Measurements from ENCODE around the gene USP20.
A peak's percentile ranks its signal among the peaks of the same experiment; 100 is the strongest.

USP20 gene

DNA sequence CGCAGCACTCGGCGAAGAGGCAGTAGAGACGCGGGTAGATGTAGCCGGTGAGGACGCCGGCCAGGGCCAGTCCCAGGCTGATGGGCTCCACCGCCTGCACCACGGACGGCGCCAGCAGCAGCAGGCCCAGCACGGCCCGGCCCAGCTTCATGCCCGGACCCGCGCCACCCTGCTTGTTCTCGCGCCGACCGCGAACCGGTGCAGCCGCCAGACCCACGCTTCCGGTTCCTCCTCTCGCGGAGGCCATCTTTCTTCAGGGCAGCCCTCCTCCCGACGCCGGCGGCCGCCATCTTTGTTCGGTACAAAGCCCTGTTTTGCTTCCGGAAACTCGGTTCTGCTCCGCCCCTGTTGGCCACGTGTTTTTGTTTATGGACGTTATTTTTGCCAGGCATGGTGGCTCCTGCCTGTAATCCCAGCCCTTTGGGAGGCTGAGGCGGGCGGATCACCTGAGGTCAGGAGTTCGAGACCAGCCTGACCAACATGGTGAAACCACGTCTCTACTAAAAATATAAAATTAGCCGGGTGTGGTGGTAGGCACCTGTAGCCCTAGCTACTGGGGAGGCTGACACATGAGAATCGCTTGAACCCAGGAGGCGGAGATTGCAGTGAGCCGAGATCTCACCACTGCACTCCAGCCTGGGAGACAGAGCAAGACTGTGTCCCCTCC lies 11.2 kb upstream of the USP20 start, which contains the start of gene TOR1A:
TSS of gene TOR1A (minus strand) at position 202 of the 667 bp plus-strand sequence. CDS start at position 151, 51 bp downstream.
- DNase-seq (ENCODE audit: low spot score): peak; percentile 100

- DNase-seq (ENCODE audit: low spot score): no peak
Measured at GRCh38 chr9:129826344-129826743, 8.9 kb upstream of the USP20 start.

DNA sequence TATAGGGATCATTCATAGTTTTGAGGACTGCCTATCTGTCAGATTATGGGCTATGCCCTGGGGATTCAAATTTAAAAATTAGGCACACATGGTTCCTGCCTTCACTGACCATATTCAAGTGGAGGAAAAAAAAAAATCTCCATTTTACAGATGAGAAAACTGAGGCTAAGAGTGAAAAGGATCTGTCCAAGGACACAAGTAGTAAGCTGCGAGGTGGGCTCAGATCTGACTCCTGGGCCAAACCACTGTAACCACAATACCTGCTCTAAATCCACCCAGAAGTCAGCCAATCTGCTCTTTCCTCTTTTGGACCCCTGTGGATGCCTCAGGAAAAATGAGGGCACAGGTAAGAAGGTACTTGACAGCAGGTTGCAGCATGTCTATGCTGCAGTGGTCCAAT lies 8.5 kb upstream of the USP20 start:
- no peak for DNase-seq (ENCODE audit: low spot score)

- no peak for DNase-seq (ENCODE audit: low spot score)
Measured at GRCh38 chr9:129828051-129828450, 7.2 kb upstream of the USP20 start.

DNA sequence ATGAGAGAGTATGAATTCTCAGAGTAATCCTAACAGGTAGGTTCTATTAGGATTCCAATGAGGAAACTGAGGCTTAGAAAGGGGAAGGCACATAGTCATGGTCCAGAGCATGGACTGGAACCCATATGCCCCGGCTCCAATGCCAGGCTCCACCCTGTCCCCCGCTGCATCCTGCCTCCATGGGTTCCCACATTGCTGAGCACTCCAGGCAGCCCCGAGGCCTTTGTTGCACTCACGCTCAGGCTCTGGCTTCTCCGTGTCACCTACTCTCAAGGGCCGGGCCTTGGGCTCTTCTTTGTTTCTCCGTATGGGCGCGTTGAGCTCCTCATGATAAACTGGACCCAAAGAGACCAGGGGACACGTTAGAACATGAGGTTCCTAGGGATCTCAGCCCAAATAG lies 6.3 kb upstream of the USP20 start:
- no peak for DNase-seq (ENCODE audit: low spot score)

- peak; percentile 47 for DNase-seq (ENCODE audit: low spot score)
Measured at GRCh38 chr9:129832982-129833381, 2.3 kb upstream of the USP20 start.

GRCh38 chr9:129834489-129835127 lies 650 bp upstream of the USP20 start:
- peak; percentile 50 for DNase-seq (ENCODE audit: low spot score)

GRCh38 chr9:129835860-129836223 lies 584 bp downstream of the USP20 start:
- DNase-seq (ENCODE audit: low spot score): peak; percentile 78

- DNase-seq (ENCODE audit: low spot score): no peak
Measured at GRCh38 chr9:129836311-129837007, 1.2 kb downstream of the USP20 start.

DNA sequence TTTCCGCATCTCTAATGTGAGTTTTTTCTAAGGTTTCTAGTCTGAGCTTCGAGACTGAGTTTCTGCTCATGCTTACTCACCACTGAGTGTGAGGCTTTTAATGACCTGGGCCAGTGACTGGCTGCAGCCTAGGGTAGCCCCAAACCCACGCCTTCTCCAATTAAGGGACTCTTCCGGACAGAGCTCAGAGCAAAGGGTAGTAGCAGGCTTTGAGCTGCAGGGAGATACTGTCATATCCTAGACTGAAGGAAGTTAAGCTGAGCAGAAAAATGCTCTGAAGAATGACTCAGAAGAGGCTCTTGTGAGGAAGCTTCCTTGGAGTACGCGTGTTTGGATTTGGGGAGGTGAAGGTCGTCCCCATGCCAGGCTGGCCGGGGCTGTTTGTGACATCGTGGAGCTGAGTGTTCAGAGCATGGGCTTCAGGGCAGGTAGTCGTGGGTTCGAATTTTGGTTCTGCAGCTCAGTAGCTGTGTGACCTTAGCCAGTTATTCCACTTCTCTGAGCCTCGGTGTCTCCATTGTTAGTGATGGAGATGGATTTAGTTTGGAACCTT lies 3.5 kb downstream of the USP20 start:
- DNase-seq (ENCODE audit: low spot score): peak; percentile 100

GRCh38 chr9:129839324-129840023 lies 4.2 kb downstream of the USP20 start:
- DNase-seq (ENCODE audit: low spot score): no peak

DNA sequence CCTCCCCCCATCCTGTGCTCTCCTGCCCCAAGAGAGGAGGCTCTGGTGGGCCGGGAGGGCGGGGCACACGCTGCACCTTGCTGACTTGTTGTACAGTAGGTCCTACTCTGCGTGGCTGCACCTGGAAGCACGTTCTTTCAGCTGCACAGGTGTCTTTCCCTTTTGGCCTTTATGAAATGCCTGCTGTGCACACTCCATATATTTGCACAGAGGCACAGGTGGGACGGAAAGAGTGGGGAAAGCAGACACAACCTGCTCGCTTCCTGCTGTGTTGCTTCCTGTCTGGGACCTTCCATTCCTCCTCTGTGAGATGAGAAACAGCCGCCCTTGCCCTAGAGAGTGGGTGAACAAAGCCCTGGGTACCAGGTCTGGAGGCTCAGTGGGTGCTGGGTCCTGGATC lies 4.8 kb downstream of the USP20 start:
- no peak for DNase-seq (ENCODE audit: low spot score)

GRCh38 chr9:129841071-129841470 lies 5.8 kb downstream of the USP20 start:
- no peak for DNase-seq (ENCODE audit: low spot score)

DNA sequence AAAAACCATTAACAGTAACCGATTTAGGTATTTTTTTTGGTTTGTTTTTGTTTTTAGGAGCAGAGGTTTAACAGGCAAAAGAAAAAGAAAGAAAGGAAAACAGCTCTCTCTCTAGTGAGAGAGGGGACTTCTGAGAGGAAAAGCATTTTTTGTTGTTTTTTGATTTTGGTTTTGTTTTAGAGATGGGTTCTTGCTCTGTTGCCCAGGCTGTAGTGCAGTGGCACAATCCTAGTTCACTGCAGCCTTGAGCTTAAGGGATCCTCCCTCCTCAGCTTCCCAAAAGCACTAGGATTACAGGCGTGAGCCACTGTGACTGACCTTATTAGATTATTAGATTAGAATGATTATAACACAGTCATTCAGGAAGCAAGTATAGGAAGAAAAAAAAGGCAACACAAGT lies 10.1 kb downstream of the USP20 start:
- DNase-seq (ENCODE audit: low spot score): no peak

- DNase-seq (ENCODE audit: low spot score): no peak
Measured at GRCh38 chr9:129848712-129849441, 13.6 kb downstream of the USP20 start.

DNA sequence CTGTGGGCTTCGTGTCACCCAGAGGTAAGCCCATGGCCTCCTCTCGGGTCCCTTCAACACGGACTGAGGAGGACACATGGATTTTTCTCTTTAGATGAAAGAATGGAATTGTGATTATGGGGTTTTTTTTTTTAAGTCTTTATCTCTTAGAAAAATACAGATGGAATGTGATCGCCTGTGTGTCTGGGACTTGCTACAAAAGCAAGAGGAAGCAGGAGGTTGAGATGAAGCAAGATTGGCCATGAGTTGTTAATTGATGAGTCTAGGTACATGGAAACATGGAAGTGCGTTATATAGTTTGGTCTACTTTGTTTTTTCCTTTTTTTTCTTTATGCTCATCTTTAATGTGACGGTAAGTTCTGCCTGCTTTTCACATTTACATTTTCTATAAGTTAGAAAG lies 14.6 kb downstream of the USP20 start:
- no peak for DNase-seq (ENCODE audit: low spot score)

DNA sequence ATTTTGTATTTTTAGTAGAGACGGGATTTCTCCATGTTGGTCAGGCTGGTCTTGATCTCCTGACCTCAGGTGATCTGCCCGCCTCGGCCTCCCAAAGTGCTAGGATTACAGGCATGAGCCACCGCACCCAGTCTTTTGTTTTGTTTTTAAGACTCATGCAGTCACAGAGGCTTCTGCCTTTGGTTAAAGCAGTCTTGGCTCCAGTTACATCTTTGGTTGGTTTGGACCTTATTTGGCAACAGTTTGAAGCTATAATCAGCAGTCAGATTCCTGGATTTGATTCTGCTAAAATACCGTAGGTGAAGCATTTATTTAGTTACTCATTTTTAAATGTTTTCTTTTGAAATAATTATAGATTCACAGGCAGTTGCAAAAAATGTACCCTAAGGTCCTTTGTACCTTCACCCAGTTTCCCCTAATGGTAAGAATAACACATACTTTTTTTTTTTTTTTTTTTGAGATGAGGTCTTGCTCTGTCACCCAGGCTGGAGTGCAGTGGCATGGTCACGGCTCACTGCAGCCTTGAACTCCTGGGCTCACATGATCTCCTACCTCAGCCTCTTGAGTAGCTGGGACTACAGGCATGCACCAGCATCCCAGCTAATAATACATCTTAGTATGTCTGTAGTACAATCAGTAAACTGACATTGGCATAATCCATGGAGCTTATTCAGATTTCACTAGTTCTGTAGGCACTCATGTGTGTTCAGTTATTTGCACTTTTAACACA lies 15.7 kb downstream of the USP20 start:
- no peak for DNase-seq (ENCODE audit: low spot score)

- no peak for DNase-seq (ENCODE audit: low spot score)
Measured at GRCh38 chr9:129851821-129852220, 16.6 kb downstream of the USP20 start.

GRCh38 chr9:129852579-129852978 lies 17.3 kb downstream of the USP20 start:
- no peak for DNase-seq (ENCODE audit: low spot score)

- no peak for DNase-seq (ENCODE audit: low spot score)
Measured at GRCh38 chr9:129853614-129854013, 18.4 kb downstream of the USP20 start.

- no peak for DNase-seq (ENCODE audit: low spot score)
Measured at GRCh38 chr9:129854588-129855110, 19.4 kb downstream of the USP20 start.
